Hematopoietic multipotent progenitor cell (in vitro differentiated cells): Measurements from ENCODE around the gene NNMT. TPM values are rescaled to one million over a fixed set of nuclear protein-coding genes. Genes with fewer than 3 reads are reported as not detected.
A peak's percentile ranks its signal among the peaks of the same experiment; 100 is the strongest.
"Not testable (repeated sequence)": the region's sequence is repeated elsewhere in the genome, so short reads cannot be mapped to it uniquely, and the experiment has no call there.

ENCODE experiments used
- DNase-seq, 3 donors: peaks; one replicate each; pipeline ENCODE4 v3.0.0-alpha.2; 2011 to 2015; ENCODE audit warnings: low read depth in 2 of 3, low spot score in 2 of 3
- total RNA-seq: library from RNA; depleted of rRNA; stranded (reverse); fragments of >200 nt; gene quantifications from one replicate; pipeline ENCODE4 v1.2.3, GENCODE V29; 2012

The NNMT gene
- total RNA-seq, 1 donor, result 0.27 TPM

GRCh38 chr11:114304969-114305368 is 8.8 kb downstream of the NNMT start:
- no peak for DNase-seq

- DNase-seq, result no peak
Observed at GRCh38 chr11:114307524-114308203, 11.5 kb downstream of the NNMT start.

GRCh38 chr11:114308689-114309089 is 12.5 kb downstream of the NNMT start:
- DNase-seq, result no peak

GRCh38 chr11:114309517-114309916 is 13.3 kb downstream of the NNMT start:
- no peak for DNase-seq

DNA sequence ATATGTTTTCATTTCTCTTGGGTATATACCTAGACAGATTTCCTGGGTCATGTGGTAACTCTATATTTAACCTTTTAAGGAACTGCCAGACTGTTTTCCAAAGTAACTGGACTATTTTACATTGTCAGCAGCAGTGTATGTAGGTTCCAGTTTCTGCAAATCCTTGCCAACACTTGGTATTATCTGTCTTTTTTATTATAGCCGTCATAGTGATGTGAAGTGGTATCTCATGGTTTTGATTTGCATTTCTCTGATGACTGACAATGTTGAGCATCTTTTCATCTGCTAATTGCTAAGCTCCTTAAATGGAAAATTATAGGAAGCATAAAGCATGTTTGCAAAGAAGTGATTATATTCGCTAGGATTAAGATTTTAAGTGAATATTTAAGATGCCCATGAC is 13.9 kb downstream of the NNMT start:
- DNase-seq, result no peak

GRCh38 chr11:114311946-114312345 is 15.7 kb downstream of the NNMT start:
- no peak for DNase-seq

- DNase-seq, result no peak
Observed at GRCh38 chr11:114314096-114314495, 17.9 kb downstream of the NNMT start.

DNA sequence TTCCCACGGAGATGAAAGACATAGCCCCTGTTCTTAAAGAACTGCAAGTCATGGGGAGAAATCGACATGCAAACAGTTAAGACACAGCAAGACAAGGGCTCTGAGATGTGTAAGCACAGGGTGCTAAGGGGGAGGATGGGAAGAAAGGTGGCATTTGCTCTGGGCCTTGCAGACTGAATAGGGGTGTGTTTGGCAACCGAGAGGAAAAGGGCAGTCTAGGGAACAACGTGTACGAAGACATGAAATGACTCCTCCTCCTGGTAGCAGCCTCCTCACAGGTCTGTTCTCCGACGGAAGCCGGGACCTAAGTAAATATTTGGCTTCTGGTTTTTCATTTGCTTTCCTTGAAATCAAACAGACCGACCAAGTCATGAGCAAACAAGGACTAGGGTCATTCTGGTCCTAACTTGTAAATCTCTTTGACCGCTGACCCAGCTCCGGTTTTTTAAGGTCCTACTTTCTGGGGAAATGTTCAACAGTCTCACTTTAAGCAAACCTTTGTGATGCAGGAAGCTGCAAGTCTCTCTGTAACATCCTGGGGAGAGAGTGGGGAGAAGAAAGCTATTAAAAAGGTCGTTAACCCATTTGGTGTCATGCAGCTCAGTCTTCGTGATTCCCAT is 19.7 kb downstream of the NNMT start:
- no peak for DNase-seq

- no peak for DNase-seq
Observed at GRCh38 chr11:114316980-114317786, 21.0 kb downstream of the NNMT start.

GRCh38 chr11:114317787-114318137 is 21.6 kb downstream of the NNMT start:
- no peak for DNase-seq

DNA sequence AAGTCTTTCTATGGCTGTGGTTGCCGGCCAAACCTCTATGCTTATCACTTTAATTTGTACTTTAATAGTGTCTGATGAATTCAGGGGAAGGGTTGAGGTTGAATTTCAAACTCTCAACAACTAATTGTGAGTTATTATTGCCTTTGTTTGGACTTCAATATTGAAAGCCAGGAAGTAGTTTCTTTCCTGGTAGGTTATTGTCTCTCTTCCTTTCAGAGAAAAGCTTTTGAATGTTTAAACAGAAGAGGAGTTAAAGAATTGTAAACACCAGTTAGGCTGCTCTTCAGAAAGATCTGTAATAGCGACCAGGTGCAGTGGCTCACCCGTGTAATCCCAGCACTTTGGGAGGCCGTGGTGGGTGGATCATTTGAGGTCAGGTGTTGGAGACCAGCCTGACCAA is 22.2 kb downstream of the NNMT start:
- no peak for DNase-seq

- DNase-seq, result no peak
Observed at GRCh38 chr11:114319716-114320328, 23.6 kb downstream of the NNMT start.

GRCh38 chr11:114321621-114322257 is 25.5 kb downstream of the NNMT start:
- no peak for DNase-seq

DNA sequence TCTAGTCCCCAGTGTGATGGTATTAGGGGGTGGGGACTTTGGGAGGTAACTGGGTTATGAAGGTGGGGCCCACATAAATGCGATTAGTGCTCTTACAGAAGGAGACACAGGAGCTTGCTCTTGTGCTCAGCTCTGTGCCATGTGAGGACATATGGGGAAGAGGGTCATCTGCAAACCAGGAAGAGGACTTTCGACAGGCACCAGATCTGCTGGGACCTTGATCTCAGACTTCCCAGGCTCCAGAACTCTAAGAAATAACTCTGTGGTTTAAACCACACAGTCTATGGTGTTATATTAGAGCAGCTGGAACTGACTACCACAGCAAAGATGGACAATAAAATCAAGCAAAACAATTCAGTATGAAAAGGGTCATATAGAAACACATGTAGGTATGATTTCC is 26.7 kb downstream of the NNMT start:
- no peak for DNase-seq

DNA sequence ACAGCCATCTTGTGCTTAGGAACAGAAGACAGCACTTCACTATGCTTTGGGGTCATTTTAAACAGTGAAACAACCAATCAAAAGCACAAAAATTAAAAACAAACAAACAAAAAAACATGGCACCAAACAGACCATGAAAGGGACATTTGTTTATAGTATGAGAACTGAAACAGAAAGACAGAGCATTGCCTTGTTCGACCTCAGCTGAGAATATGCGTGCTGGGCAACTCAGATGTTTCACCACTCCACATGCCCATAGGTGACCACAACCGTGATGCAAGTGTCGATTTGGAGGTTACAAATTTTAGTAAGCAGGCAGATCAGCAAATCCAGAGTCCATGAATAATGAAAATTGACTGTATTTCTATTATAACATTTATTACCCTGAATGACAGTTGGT is 30.0 kb downstream of the NNMT start:
- DNase-seq, result no peak

GRCh38 chr11:114326776-114327175 is 30.6 kb downstream of the NNMT start:
- DNase-seq, result no peak

DNA sequence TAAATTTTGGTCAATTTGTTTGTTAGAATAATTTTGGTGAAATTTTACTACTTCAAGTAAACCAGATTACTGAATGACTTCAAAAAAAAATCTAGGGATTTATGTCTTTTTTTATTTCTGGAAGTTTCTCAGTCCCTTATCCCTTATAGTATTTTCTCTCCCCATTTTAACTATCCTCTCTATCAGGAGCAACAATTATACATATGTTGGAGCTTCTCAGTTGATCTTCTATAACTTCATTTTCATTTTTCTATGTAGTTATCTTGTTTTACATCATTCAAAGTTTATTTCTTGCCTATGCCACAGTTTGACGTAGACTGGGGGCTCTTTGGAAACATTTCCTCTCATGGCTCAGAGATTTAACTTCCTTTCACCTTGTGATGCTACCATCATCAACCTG is 34.2 kb downstream of the NNMT start:
- no peak for DNase-seq

DNA sequence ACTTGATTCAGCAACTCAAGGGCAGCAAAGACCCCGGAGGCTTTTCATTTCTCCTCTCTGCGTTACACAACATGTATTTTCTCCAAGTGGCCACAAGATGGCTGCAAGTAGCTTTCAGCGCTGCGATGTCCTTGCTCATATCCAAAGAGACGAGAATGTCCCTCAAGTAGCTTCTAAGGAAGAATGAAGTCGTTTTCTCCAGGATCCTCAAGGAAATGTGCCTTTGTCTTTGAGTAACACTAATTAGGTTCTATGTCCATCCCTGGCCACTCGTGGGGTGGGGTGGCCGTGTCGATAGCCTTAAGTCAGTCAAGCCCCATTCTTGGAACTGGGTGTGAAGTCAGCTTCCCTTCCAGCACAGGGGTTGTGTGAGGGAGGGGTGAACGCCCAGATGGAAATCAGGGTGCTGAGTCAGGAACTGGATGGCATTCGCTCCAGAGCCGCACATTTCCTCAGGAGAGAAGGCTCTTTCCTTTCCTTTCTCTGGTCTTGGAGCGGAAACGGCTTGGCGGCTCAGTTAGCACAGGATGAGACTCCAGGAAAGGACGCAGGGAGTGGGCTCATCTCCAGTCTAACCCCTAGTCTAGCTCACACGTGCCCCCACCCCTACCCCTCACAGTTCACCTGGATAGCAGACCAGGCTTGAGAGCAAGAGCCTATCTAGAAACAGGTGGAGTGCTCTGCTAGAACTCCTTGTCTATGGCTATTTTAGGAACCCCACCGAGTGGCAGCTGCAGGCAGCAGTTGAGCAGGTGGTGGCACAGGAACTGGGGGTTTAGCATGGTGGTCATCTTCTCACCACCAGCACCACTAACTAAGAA is 44.3 kb downstream of the NNMT start:
- peak in 2 of 3 donors; percentile 48 to 73 for DNase-seq

DNA sequence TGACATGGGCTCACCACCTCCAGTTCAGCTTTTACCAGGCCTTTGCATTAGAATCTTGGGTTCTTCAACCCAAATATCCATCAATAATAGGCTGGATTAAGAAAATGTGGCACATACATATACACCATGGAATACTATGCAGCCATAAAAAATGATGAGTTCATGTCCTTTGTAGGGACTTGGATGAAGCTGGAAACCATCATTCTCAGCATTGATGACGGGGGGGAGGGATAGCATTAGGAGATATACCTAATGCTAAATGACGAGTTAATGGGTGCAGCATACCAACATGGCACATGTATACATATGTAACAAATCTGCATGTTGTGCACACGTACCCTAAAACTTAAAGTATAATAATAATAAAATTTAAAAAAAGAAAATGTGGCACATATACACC is 45.5 kb downstream of the NNMT start:
- DNase-seq, result not testable (repeated sequence)

DNA sequence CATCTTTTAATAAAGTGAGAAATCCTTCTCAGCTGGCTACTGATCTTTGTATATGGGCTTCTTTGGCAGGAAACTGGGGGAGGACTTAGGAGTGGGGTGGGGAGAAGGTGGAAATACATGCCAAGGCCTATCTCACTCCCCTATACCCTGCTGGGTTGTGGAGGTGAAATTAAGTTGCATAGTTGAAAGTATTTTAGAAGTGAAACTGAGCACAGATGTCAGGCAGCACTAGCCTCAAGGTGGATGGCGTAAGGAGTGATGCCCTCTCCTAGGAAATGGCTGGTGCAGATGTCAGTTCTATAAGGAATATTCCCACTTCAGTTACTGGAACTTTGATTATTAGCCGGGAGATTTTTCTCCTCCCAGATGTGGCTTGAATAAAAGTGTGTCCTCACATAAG is 46.3 kb downstream of the NNMT start:
- no peak for DNase-seq
